HCT116 (cell line): Measurements from ENCODE around the gene PREX1.

Experiments used
- CBX3 ChIP-seq: IDR thresholded peaks from 2 replicates; pipeline ENCODE4 v1.6.1; 2012; ENCODE audit warnings: low read depth
- CTCF ChIP-seq, 3 experiments: fragments of 200-600 bp in 1 of 3; sonication (generic) in 1 of 3; IDR thresholded peaks in 2 of 3; conservative IDR thresholded peaks in 1 of 3; 2 replicates each; pipeline ENCODE4 v1.5.1; 2012 to 2017; ENCODE audit warnings: low read depth in 2 of 3, low read length in 2 of 3, antibody characterized with exemption in 1 of 3, borderline replicate concordance in 1 of 3, control low read depth in 1 of 3, mild to moderate bottlenecking in 1 of 3, mixed read lengths in 1 of 3, mixed run types in 1 of 3, moderate library complexity in 1 of 3; ENCODE audit not compliant: insufficient read depth in 1 of 3
- ELF1 ChIP-seq: IDR thresholded peaks from 2 replicates; pipeline ENCODE4 v1.6.1; 2012; ENCODE audit warnings: low read depth, borderline replicate concordance
- EZH2phosphoT487 ChIP-seq: fragments of 200-600 bp; IDR thresholded peaks from 2 replicates; pipeline ENCODE4 v1.6.1; 2018; ENCODE audit warnings: antibody characterized with exemption, borderline replicate concordance
- JUND ChIP-seq: IDR thresholded peaks from 2 replicates; pipeline ENCODE4 v1.6.1; 2012
- POLR2A ChIP-seq: IDR thresholded peaks from 2 replicates; pipeline ENCODE4 v1.7.0; 2011; ENCODE audit warnings: borderline replicate concordance; ENCODE audit not compliant: insufficient read depth, insufficient read length; ENCODE audit errors: extremely low read depth
- REST ChIP-seq: IDR thresholded peaks from 2 replicates; pipeline ENCODE4 v1.6.1; 2012; ENCODE audit warnings: low read depth
- ZNF274 ChIP-seq: fragments of 200-500 bp; sonication (Bioruptor generic); IDR thresholded peaks from 2 replicates; pipeline ENCODE4 v1.6.1; 2014; ENCODE audit warnings: mild to moderate bottlenecking, low read depth, low read length, inconsistent platforms
- TF ChIP-seq, protein P1 (sequence below): IDR thresholded peaks from 2 replicates; pipeline ENCODE4 v1.6.1; 2012

DNA sequence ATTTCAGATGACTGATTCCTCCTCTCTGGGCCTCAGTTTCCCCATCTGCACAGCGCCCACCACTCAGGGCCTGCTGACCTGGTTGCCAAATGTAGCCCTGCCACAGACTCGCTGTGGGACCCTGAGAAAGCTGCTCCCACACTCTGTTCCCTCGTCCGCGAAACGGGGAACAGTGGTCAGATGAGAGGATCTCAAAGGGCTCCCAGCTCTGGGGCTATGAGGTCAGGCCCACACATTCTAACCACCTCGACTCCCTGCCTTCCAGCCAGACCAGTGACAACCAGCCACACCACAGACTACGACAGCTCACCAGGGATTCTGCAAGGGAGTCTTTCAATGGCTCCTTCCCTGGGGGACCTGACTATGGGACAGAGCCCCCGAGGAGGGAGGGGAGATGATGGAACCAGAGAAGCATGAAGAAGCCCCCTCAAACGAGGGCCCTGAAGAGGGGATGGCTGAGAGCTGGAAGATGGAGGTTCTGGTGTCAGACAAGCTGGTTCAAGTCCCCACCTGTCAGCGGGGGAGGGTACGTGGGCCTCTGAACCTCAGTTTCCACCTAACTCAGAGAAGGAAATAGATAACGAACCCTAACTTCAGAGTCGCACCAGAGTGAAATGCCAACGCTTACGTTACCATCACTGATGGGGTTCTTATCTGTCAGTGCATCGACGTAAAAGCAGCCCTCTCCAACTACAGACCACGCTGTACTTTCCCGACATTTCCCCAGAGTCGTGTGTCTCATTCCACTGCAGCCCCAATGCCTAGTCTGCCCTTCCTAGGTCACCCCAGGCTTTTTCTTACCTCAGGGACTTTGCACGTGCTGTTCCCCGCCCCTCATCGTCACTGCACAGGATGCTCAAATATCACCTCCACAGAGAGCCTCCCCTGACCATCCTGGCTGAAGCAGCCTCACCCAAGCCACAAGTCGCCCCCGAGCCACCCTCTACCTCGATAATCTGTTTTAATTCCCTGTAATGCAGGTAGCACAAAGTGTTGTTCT, 60.5 kb downstream of the PREX1 start:
- TF ChIP-seq CTCF (IDR thresholded peaks at IDR 0.05 in 2 of 3, conservative IDR thresholded peaks at IDR 0.05 in 1 of 3; ENCODE audit: borderline replicate concordance in 1 of 3, insufficient read depth in 1 of 3, low read depth in 2 of 3, low read length in 2 of 3) (no peak), REST (no peak), CBX3 (no peak), ELF1 (no peak), POLR2A (no peak), JUND (no peak), ZNF274 (no peak), EZH2phosphoT487 (no peak)
- TF ChIP-seq, protein P1, sequence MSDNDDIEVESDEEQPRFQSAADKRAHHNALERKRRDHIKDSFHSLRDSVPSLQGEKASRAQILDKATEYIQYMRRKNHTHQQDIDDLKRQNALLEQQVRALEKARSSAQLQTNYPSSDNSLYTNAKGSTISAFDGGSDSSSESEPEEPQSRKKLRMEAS: no peak
